Neural cell (in vitro differentiated cells): Measurements from ENCODE around the gene MCRIP1.

Experiments
- CTCF ChIP-seq: fragments of 450-650 bp; IDR thresholded peaks from 2 replicates; pipeline ENCODE4 v1.5.1; 2014; ENCODE audit warnings: antibody characterized with exemption, mild to moderate bottlenecking, moderate library complexity; ENCODE audit not compliant: poor library complexity, severe bottlenecking
- EP300 ChIP-seq: fragments of 450-650 bp; conservative IDR thresholded peaks from 2 replicates; pipeline ENCODE4 v1.6.1; 2014; ENCODE audit warnings: antibody characterized with exemption, mild to moderate bottlenecking, moderate library complexity; ENCODE audit not compliant: poor library complexity, severe bottlenecking
- EZH2 ChIP-seq: fragments of 200-600, 300-800 bp; shearing (Covaris generic), sonication (generic); IDR thresholded peaks from 2 replicates; pipeline ENCODE4 v1.6.1; 2014; ENCODE audit warnings: antibody characterized with exemption, low read length, borderline replicate concordance, mild to moderate bottlenecking; ENCODE audit not compliant: insufficient read depth, poor library complexity, severe bottlenecking
- POLR2AphosphoS5 ChIP-seq: IDR thresholded peaks from 2 replicates; pipeline ENCODE4 v1.6.1; 2012
- SMC3 ChIP-seq: fragments of 450-650 bp; conservative IDR thresholded peaks from 2 replicates; pipeline ENCODE4 v1.6.1; 2014; ENCODE audit warnings: antibody characterized with exemption, mild to moderate bottlenecking, moderate library complexity; ENCODE audit not compliant: poor library complexity
- TAF1 ChIP-seq: IDR thresholded peaks from 2 replicates; pipeline ENCODE4 v1.6.1; 2012; ENCODE audit warnings: low read depth

GRCh38 chr17:81834831-81835267 is 1.8 kb upstream of the MCRIP1 start, which contains the start of gene PPP1R27:
- TF ChIP-seq CTCF (no peak), SMC3 (no peak), EZH2 (no peak), EP300 (no peak), POLR2AphosphoS5 (no peak), TAF1 (no peak)
